Right atrium auricular region (tissue), 2 donors: ENCODE data around the gene RAPGEF4. TPM values are rescaled to one million over a fixed set of nuclear protein-coding genes. Genes with fewer than 3 reads are reported as not detected.

Experiments used
- DNase-seq: peaks from one replicate; pipeline ENCODE4 v3.0.0-alpha.2; 2019; ENCODE audit warnings: low spot score
- H3K27ac ChIP-seq, 2 donors: fragments of 200-600 bp; sonication (generic); 1 replicate in 1 of 2; 2 replicates in 1 of 2; pipeline ENCODE4 v1.5.1; 2016 to 2019
- H3K27me3 ChIP-seq, 2 donors: fragments of 200-600 bp; sonication (generic); one replicate each; pipeline versions ENCODE4 v1.5.1 to v1.6.0; 2017 to 2019
- H3K36me3 ChIP-seq: fragments of 200-600 bp; sonication (generic); one replicate; pipeline ENCODE4 v1.5.1; 2016
- H3K4me1 ChIP-seq, 2 donors: fragments of 200-600 bp; sonication (generic); one replicate each; pipeline versions ENCODE4 v1.5.1 to v1.6.0; 2017 to 2019
- H3K4me3 ChIP-seq, 2 donors: fragments of 200-600 bp; sonication (generic); 1 replicate in 1 of 2; 2 replicates in 1 of 2; pipeline ENCODE4 v1.5.1; 2017 to 2019; ENCODE audit warnings: mild to moderate bottlenecking in 1 of 2, moderate library complexity in 1 of 2
- H3K9me3 ChIP-seq, 2 donors: fragments of 200-600 bp; sonication (generic); one replicate each; pipeline ENCODE4 v1.5.1; 2019
- total RNA-seq, 2 donors: library from RNA; depleted of rRNA; stranded (reverse); fragments of >200 nt; gene quantifications; one replicate each; pipeline ENCODE4 v1.1.0, GENCODE V29; 2016
- TF ChIP-seq, protein P1 (sequence below), 2 donors: fragments of 200-600 bp; sonication (generic); IDR thresholded peaks; one replicate each; pipeline ENCODE4 v1.5.1; 2019; ENCODE audit warnings: antibody characterized with exemption in 2 of 2

RAPGEF4 gene
- total RNA-seq, 2 donors from 2014 or later = 6.2 to 14.1 TPM

DNA sequence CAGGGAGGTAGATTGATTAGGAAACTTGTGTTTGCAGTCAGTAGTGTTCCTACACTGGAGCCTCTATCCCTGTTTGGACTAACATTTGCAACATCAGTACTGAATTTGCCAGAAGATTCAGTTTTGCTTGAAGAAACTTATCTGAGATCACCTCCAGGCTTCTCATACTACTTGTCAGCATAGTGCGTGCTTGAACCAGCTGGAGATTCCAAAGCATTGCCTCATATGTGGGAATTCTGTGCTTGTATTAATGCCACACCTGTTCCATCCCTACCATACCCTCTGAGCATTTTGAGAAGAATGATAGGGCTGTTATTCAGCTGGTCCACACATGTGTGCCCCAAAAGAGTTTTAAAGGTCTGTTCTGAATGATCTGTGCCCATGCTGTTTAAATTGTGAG is 148.7 kb downstream of the RAPGEF4 start:
- H3K4me1 ChIP-seq = peaks cover 0 to 8% of the 10 kb centered on the region in 2 donors
- H3K36me3 ChIP-seq = no peaks in the 10 kb centered on the region
- H3K27me3 ChIP-seq = no peaks in the 10 kb centered on the region
- no peak overlapping the region for H3K4me3 ChIP-seq
- no peaks in the 10 kb centered on the region for H3K9me3 ChIP-seq
- TF ChIP-seq, protein P1, sequence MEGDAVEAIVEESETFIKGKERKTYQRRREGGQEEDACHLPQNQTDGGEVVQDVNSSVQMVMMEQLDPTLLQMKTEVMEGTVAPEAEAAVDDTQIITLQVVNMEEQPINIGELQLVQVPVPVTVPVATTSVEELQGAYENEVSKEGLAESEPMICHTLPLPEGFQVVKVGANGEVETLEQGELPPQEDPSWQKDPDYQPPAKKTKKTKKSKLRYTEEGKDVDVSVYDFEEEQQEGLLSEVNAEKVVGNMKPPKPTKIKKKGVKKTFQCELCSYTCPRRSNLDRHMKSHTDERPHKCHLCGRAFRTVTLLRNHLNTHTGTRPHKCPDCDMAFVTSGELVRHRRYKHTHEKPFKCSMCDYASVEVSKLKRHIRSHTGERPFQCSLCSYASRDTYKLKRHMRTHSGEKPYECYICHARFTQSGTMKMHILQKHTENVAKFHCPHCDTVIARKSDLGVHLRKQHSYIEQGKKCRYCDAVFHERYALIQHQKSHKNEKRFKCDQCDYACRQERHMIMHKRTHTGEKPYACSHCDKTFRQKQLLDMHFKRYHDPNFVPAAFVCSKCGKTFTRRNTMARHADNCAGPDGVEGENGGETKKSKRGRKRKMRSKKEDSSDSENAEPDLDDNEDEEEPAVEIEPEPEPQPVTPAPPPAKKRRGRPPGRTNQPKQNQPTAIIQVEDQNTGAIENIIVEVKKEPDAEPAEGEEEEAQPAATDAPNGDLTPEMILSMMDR (IDR thresholded peaks at IDR 0.05) = no peak
- DNase-seq = no peak
- no peak overlapping the region for H3K27ac ChIP-seq

DNA sequence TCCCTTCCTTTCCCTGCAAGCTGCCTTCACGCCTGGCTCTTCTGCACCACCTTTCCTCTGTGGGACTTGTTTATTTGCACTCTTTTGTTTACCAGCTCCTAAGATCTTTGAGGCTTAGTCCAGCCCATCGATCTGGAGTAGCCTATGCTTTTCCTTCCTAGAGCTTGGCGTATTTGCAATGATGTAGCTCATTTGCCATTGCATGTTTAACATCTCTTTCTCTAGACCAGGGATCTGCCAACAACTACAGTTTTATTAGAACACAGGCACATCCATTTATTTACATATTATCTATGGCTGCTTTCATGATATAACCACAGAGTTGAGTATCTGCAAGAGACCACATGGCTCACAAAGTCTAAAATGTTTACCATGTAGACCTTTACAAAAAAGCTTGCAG is 150.4 kb downstream of the RAPGEF4 start:
- TF ChIP-seq, protein P1 (IDR thresholded peaks at IDR 0.05) = no peak

DNA sequence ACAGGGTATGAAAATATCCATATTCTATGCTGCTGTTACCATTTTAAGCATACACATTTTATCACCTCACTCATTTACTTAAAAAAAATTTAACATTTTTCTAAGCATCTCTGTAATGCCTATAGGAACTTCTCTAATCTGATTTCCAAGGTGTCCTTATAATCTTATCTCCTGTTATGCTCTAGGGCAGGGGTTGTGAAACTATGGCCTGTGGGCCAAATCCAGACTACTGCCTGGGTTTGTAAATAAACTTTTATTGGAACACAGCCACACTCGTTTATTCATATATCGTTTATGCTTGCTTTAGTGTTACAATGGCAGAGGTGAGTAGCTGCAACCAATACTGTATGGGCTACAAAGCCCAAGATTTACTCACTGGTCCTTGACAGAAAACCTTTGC is 151.6 kb downstream of the RAPGEF4 start:
- no peaks in the 10 kb centered on the region for H3K9me3 ChIP-seq

More for the DNA sequence above, 150.4 kb downstream of the RAPGEF4 start:
- Histone ChIP-seq H3K27me3 (no peaks in the 10 kb centered on the region), H3K9me3 (no peaks in the 10 kb centered on the region), H3K36me3 (no peaks in the 10 kb centered on the region), H3K4me1 (peaks cover 0 to 21% of the 10 kb centered on the region in 2 donors), H3K4me3 (no peak overlapping the region), H3K27ac (no peak overlapping the region)
- no peak for DNase-seq

DNA sequence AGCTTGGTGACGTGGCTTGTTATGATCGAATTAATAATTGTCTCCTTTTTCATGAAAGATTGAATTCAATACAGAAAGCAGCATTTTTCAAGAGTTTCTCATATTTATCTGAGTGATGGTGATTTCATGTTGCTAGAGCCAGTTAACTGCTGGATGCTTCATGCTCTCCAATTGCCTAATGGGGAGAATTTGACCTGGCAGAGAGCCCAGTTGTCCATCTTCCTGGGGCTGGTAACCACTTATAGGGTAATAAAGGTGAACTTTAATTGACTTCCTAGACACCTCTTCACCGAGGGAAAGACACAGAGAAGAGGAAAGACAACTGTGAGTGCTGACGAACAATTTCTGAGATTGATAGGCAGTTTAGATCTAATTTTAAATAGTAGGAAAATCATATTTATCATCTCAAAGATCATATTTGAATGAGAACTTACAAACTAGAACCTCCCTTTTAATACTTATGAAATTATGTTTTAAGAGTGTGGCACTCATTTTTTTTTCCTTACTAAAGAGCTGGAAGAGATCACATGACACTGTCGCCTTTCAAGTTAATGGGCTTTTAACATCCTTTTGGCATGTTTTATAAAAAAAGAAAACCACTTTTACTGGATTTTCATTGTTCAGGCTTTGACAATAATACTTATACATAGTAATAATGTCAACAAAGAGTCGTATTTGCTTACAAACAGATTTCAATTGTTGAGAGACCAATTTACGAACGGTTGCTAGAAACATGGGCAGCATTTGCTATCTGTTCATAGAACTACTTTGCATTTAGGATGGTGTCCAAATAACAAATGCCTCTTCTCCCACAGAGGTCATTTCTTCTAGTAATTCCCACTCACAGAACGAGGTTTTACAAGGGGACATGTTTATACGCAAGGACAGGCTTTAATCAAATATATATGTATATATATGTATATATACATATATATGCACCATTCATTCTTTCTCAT is 153.3 kb downstream of the RAPGEF4 start:
- Histone ChIP-seq H3K4me1 (peaks cover 0 to 21% of the 10 kb centered on the region in 2 donors), H3K27me3 (no peaks in the 10 kb centered on the region), H3K36me3 (no peaks in the 10 kb centered on the region), H3K4me3 (no peak overlapping the region), H3K27ac (peak overlapping the region in 1 of 2 donors; percentile 68), H3K9me3 (no peaks in the 10 kb centered on the region)
- no peak for DNase-seq
- TF ChIP-seq, protein P1 (IDR thresholded peaks at IDR 0.05) = no peak

More for the DNA sequence above, 151.6 kb downstream of the RAPGEF4 start:
- Histone ChIP-seq H3K4me3 (no peak overlapping the region), H3K36me3 (no peaks in the 10 kb centered on the region), H3K27me3 (no peaks in the 10 kb centered on the region), H3K27ac (no peak overlapping the region), H3K4me1 (peaks cover 0 to 21% of the 10 kb centered on the region in 2 donors)
- TF ChIP-seq, protein P1 (IDR thresholded peaks at IDR 0.05) = no peak
- no peak for DNase-seq

DNA sequence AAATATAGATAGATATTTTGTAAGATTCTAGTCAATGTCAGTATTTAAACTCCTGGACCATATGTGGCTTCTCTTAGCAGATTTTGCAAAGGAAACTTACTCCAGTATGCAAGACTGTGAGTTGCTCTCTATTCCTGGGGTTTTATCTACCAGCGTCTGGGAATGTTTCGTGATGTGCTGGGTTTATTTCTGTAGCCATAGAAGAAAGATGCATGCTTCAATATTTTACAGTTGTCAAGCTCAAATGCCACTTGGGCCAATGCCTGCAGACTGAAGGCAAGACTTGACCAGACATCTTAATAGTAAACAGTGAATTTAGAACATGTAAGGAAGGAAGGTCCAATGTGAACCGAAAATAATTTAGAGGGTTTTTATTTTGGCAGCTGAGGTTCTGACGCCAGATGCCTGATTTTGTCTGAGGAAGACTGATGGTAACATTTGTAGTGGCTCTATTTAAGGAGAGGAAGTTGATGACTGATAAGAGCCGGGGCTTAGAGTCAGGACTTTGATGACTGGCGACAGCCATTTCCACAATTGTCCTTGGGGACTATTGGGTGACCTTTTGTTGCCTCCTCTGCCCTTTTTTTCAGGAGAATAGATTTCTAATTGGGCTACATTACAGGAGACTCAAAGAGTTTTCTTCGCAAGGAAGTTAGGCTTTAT is 154.3 kb downstream of the RAPGEF4 start:
- H3K4me3 ChIP-seq = no peak overlapping the region

More for the DNA sequence above, 154.3 kb downstream of the RAPGEF4 start:
- Histone ChIP-seq H3K36me3 (no peaks in the 10 kb centered on the region), H3K27ac (peak overlapping the region in 1 of 2 donors; percentile 68), H3K4me1 (peaks cover 0 to 21% of the 10 kb centered on the region in 2 donors), H3K27me3 (no peaks in the 10 kb centered on the region), H3K9me3 (no peaks in the 10 kb centered on the region)
- DNase-seq = no peak
- TF ChIP-seq, protein P1 (IDR thresholded peaks at IDR 0.05) = no peak
